GM12878 (cell line): ENCODE data around the gene SCG2.

Experiments used
- FOXM1 ChIP-seq: IDR thresholded peaks from 2 replicates; pipeline ENCODE4 v1.6.1; 2012; ENCODE audit warnings: low read depth, mild to moderate bottlenecking, inconsistent platforms, low read length, moderate library complexity
- HDAC6 ChIP-seq: fragments of 200-600 bp; sonication (generic); IDR thresholded peaks from one replicate; pipeline ENCODE4 v1.8.0; 2017; ENCODE audit warnings: antibody characterized with exemption; ENCODE audit not compliant: unreplicated experiment
- HDGF ChIP-seq: fragments of 450-650 bp; IDR thresholded peaks from 2 replicates; pipeline ENCODE4 v1.6.1; 2016; ENCODE audit warnings: antibody characterized with exemption
- RFX5 ChIP-seq: IDR thresholded peaks from 2 replicates; pipeline ENCODE4 v1.6.1; 2011; ENCODE audit warnings: low read depth, low read length, improper control_type of control experiment
- RUNX3 ChIP-seq: IDR thresholded peaks from 2 replicates; pipeline ENCODE4 v1.6.1; 2012; ENCODE audit warnings: low read length, inconsistent platforms
- SMC3 ChIP-seq: IDR thresholded peaks from 2 replicates; pipeline ENCODE4 v1.6.1; 2011; ENCODE audit warnings: low read length, improper control_type of control experiment, borderline replicate concordance
- TF ChIP-seq, protein P1 (sequence below), 3 experiments: IDR thresholded peaks in 2 of 3; conservative IDR thresholded peaks in 1 of 3; 2 replicates each; pipeline ENCODE4 v1.5.1; 2011; ENCODE audit warnings: low read depth in 3 of 3, low read length in 3 of 3, mild to moderate bottlenecking in 3 of 3, control low read depth in 2 of 3, moderate library complexity in 2 of 3, inconsistent platforms in 1 of 3, mixed read lengths in 1 of 3; ENCODE audit not compliant: control insufficient read depth in 2 of 3, insufficient read depth in 1 of 3; ENCODE audit errors: extremely low read depth in 1 of 3

DNA sequence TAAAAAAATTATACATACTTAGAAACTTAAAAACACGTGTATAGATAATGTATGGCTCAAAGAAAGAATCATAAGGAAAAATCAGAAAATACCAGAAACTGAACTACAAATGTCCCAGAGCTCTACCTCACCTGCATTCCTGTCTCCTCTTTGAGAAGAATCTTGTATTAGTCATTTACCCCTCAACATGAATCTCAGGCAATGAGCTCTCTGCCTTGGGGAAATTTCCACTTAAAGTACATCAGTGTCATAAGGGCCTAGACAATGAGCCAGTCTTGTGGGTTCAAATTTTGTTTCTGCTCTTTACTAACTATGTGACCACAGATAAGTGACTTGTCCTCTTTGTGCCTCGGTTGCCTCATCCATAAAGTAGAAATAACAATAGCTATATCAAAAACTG lies 40.1 kb downstream of the SCG2 start:
- no peak for TF ChIP-seq RUNX3
- TF ChIP-seq FOXM1 = no peak
- TF ChIP-seq, protein P1, sequence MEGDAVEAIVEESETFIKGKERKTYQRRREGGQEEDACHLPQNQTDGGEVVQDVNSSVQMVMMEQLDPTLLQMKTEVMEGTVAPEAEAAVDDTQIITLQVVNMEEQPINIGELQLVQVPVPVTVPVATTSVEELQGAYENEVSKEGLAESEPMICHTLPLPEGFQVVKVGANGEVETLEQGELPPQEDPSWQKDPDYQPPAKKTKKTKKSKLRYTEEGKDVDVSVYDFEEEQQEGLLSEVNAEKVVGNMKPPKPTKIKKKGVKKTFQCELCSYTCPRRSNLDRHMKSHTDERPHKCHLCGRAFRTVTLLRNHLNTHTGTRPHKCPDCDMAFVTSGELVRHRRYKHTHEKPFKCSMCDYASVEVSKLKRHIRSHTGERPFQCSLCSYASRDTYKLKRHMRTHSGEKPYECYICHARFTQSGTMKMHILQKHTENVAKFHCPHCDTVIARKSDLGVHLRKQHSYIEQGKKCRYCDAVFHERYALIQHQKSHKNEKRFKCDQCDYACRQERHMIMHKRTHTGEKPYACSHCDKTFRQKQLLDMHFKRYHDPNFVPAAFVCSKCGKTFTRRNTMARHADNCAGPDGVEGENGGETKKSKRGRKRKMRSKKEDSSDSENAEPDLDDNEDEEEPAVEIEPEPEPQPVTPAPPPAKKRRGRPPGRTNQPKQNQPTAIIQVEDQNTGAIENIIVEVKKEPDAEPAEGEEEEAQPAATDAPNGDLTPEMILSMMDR (IDR thresholded peaks at IDR 0.05 in 2 of 3, conservative IDR thresholded peaks at IDR 0.05 in 1 of 3; ENCODE audit: control insufficient read depth in 2 of 3, extremely low read depth in 1 of 3, insufficient read depth in 1 of 3, low read depth in 3 of 3, low read length in 3 of 3) = no peak
- TF ChIP-seq RFX5 = no peak
- no peak for TF ChIP-seq HDAC6
- no peak for TF ChIP-seq HDGF
- TF ChIP-seq SMC3 = no peak
